DND-41 (cell line): ENCODE measurements around the gene KCNV2.

ENCODE experiments used
- ATAC-seq: fragments of 200-7000 bp; cut with Tn5 transposase; 3 replicates; pipeline ENCODE4 v1.9.1; 2021; ENCODE audit warnings: low read depth; ENCODE audit not compliant: insufficient read depth
- DNase-seq: peaks from one replicate; pipeline ENCODE4 v3.0.0-alpha.2; 2020
- H2AFZ ChIP-seq: 2 replicates; pipeline ENCODE4 v1.6.0; 2012; ENCODE audit warnings: low read depth, low read length
- H3K27ac ChIP-seq: 2 replicates; pipeline ENCODE4 v1.5.1; 2012; ENCODE audit warnings: low read length, inconsistent platforms
- H3K27me3 ChIP-seq: fragments of 200-600 bp; sonication (generic); 2 replicates; pipeline ENCODE4 v1.6.0; 2012; ENCODE audit warnings: low read length, mild to moderate bottlenecking, inconsistent platforms; ENCODE audit not compliant: insufficient read depth, poor library complexity
- H3K36me3 ChIP-seq: 2 replicates; pipeline ENCODE4 v1.5.1; 2012; ENCODE audit warnings: low read length, inconsistent platforms; ENCODE audit not compliant: insufficient read depth
- H3K4me1 ChIP-seq: 2 replicates; pipeline ENCODE4 v1.5.1; 2012; ENCODE audit warnings: mild to moderate bottlenecking, low read length; ENCODE audit not compliant: insufficient read depth
- H3K4me2 ChIP-seq: 2 replicates; pipeline ENCODE4 v1.6.0; 2012; ENCODE audit warnings: mild to moderate bottlenecking, moderate library complexity, low read length, inconsistent platforms; ENCODE audit not compliant: insufficient read depth
- H3K4me3 ChIP-seq, 2 experiments: fragments of 200-600 bp in 1 of 2; shearing (Covaris generic) in 1 of 2; 2 replicates each; pipeline ENCODE4 v1.5.1; 2012 to 2016; ENCODE audit warnings: inconsistent platforms in 2 of 2, low read length in 2 of 2, mild to moderate bottlenecking in 2 of 2, low read depth in 1 of 2, moderate library complexity in 1 of 2
- H3K79me2 ChIP-seq: 2 replicates; pipeline ENCODE4 v1.6.0; 2012; ENCODE audit warnings: low read length, inconsistent platforms; ENCODE audit not compliant: insufficient read depth
- H3K9ac ChIP-seq: 2 replicates; pipeline ENCODE4 v1.6.0; 2012; ENCODE audit warnings: low read depth, mild to moderate bottlenecking, inconsistent platforms, low read length, moderate library complexity
- H3K9me3 ChIP-seq: 2 replicates; pipeline ENCODE4 v1.5.1; 2012; ENCODE audit warnings: low read length, moderate library complexity, mild to moderate bottlenecking, inconsistent platforms; ENCODE audit not compliant: insufficient read depth, severe bottlenecking
- H4K20me1 ChIP-seq: 2 replicates; pipeline ENCODE4 v1.6.0; 2012; ENCODE audit warnings: low read length; ENCODE audit not compliant: insufficient read depth
- CTCF ChIP-seq: IDR thresholded peaks from 2 replicates; pipeline ENCODE4 v1.5.1; 2012; ENCODE audit warnings: borderline replicate concordance, low read length, moderate library complexity, mild to moderate bottlenecking; ENCODE audit not compliant: poor library complexity, severe bottlenecking; ENCODE audit errors: extremely low read depth
- EZH2 ChIP-seq: IDR thresholded peaks from 3 replicates; pipeline ENCODE4 v1.6.1; 2012; ENCODE audit warnings: borderline replicate concordance, low read depth, mild to moderate bottlenecking, moderate library complexity, low read length, inconsistent platforms; ENCODE audit not compliant: severe bottlenecking

KCNV2 gene

DNA sequence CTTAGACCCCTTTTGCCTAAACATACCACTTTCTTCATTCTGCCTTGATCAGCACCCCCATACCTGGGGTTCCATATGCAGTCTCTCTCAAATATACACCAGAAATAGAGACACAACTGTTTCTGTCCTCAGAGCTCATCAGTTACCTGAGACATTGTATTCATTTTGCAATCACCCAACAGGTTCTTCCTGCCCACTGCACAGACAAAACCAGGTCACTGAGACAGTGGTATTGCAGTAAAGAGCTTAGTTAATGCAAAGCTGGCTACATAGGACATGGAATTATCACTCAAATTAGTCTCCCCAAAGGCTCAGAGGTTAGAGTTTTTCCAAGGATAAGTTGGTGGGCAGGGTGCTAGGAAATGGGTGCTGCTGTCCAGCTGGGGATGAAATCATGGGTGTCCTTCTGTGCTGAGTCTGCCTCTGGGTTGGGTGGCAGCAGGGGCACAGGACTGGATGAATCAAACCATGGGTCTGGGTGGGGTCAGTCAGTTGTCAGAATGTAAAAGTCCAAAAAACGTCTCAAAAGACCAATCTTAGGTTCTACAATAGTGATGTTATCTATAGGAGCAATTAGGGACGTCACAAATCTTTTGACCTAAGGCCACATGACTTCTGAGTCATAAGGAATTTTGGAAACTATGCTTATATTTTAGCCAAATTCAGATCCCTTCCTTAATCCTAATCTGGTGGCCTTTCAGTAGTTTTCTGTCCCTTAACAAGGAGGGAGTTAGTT lies 41.0 kb downstream of the KCNV2 start:
- no peak overlapping the region for H3K9ac ChIP-seq
- no peaks in the 10 kb centered on the region for H3K27me3 ChIP-seq
- no peaks in the 10 kb centered on the region for H3K79me2 ChIP-seq
- no peak overlapping the region for H3K4me2 ChIP-seq
- no peak overlapping the region for H2AFZ ChIP-seq
- no peak overlapping the region for H3K4me3 ChIP-seq
- DNase-seq = no peak
- H3K27ac ChIP-seq = no peak overlapping the region
- peaks cover 11% of the 10 kb centered on the region; the same call in 1 of the 2 replicates for H3K36me3 ChIP-seq
- no peaks in the 10 kb centered on the region for H3K9me3 ChIP-seq
- TF ChIP-seq EZH2 (no peak), CTCF (no peak)
- no peak for ATAC-seq
- no peaks in the 10 kb centered on the region for H3K4me1 ChIP-seq
- H4K20me1 ChIP-seq = no peaks in the 10 kb centered on the region

DNA sequence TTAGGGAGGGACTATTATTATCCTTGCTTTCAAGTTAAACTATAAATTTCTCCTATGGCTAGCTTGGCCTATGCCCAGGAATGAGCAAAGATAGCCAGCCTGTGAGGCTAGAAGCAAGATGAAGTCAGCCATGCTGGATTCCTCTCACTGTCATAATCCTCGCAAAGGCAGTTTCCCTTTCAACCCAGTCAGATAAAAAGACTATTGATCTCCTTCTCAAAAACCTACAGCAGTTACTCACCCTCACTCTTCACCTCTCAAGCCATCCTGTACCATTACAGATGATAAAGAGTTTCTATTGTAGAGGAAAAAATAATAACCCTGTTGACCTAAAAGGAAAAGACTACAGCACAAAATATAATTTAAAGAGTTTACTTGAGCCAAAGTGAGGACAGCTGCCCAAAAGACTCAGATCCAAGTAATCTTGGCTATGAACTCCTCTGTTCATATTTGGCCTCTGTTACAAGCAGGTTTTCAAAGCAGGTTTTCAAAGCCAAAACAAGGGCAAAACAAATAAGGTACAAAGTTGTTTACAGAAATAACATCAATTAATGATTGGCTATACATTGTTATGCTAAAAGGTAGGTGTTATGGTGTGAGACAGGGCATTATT lies 41.7 kb downstream of the KCNV2 start:
- Histone ChIP-seq H3K4me2 (no peak overlapping the region), H3K4me3 (no peak overlapping the region), H3K4me1 (peaks cover 4% of the 10 kb centered on the region), H3K9me3 (no peaks in the 10 kb centered on the region), H4K20me1 (no peaks in the 10 kb centered on the region), H3K27ac (no peak overlapping the region), H3K27me3 (no peaks in the 10 kb centered on the region), H2AFZ (no peak overlapping the region), H3K79me2 (no peaks in the 10 kb centered on the region), H3K9ac (no peak overlapping the region), H3K36me3 (peaks cover 11% of the 10 kb centered on the region; the same call in 1 of the 2 replicates)
- ATAC-seq (no peak), DNase-seq (no peak)
- no peak for TF ChIP-seq EZH2
- no peak for TF ChIP-seq CTCF

DNA sequence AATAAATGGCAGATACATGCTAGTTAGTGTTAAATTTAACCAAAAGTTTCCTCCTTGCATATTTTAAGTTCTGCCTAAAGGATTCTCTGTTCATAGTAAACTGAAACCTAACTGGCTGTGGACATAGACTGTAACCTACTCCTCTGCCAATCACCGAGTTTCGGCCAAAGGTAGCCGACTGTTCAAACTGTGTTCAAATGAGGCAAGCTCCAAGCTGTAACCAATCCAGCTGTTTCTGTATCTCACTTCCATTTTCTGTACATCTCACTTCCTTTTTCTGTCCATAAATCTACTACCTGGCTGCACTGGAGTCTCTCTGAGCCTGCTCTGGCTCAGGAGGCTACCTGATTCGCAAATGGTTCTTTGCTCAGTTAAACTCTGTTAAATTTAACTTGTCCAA lies 44.1 kb downstream of the KCNV2 start:
- ATAC-seq = no peak
- no peak overlapping the region for H3K4me3 ChIP-seq

More for the DNA sequence above, 44.1 kb downstream of the KCNV2 start:
- Histone ChIP-seq H4K20me1 (no peaks in the 10 kb centered on the region), H3K4me2 (no peak overlapping the region), H2AFZ (no peak overlapping the region), H3K36me3 (peaks cover 11% of the 10 kb centered on the region; the same call in 1 of the 2 replicates), H3K27ac (no peak overlapping the region), H3K79me2 (no peaks in the 10 kb centered on the region), H3K9ac (no peak overlapping the region), H3K9me3 (no peaks in the 10 kb centered on the region), H3K4me1 (peaks cover 25% of the 10 kb centered on the region), H3K27me3 (no peaks in the 10 kb centered on the region)
- DNase-seq = no peak
- no peak for TF ChIP-seq CTCF
- no peak for TF ChIP-seq EZH2
